A549 (cell line): ENCODE measurements around the gene ZBTB46.

Source experiments
- CTCF ChIP-seq: fragments of >200 bp; sonication (Bioruptor Twin); formaldehyde crosslinking; IDR thresholded peaks from 3 replicates; pipeline ENCODE4 v1.5.1; 2016
- HEYL ChIP-seq: fragments of 250-450 bp; sonication (Bioruptor Pico); IDR thresholded peaks from 2 replicates; pipeline ENCODE4 v1.8.0; 2021; ENCODE audit warnings: mild to moderate bottlenecking, moderate library complexity
- HMGXB4 ChIP-seq: fragments of 250-450 bp; sonication (Bioruptor Pico); IDR thresholded peaks from 2 replicates; pipeline ENCODE4 v1.5.0; 2021; ENCODE audit warnings: mild to moderate bottlenecking, moderate library complexity, borderline replicate concordance
- JUN ChIP-seq, 2 experiments: fragments of >200 bp; sonication (Bioruptor Twin); formaldehyde crosslinking; IDR thresholded peaks; 2 replicates in 1 of 2; 3 replicates in 1 of 2; pipeline ENCODE4 v1.6.1; 2016 to 2017
- ZFP36 ChIP-seq: fragments of 450-650 bp; IDR thresholded peaks from 2 replicates; pipeline ENCODE4 v1.6.1; 2014; ENCODE audit warnings: borderline replicate concordance; ENCODE audit not compliant: partially characterized antibody

- TF ChIP-seq HMGXB4 (CRISPR knock-in tag) (no peak), CTCF (no peak), JUN (IDR thresholded peaks at IDR 0.05) (no peak; a peak in 1 of 5 replicates), HEYL (CRISPR knock-in tag) (no peak), ZFP36 (no peak)
Measured at GRCh38 chr20:63702751-63703470, 128.2 kb downstream of the ZBTB46 start.
